Inflammatory macrophage treated with lipopolysaccharide for 1 hour (primary cell): ENCODE measurements around the gene NKAIN1.
"Not testable (repeated sequence)": the region's sequence is repeated elsewhere in the genome, so short reads cannot be mapped to it uniquely, and the experiment has no call there.

Experiments
- DNase-seq, 2 donors: peaks; one replicate each; pipeline ENCODE4 v3.0.0-alpha.2; 2020 to 2022

The NKAIN1 gene

DNA sequence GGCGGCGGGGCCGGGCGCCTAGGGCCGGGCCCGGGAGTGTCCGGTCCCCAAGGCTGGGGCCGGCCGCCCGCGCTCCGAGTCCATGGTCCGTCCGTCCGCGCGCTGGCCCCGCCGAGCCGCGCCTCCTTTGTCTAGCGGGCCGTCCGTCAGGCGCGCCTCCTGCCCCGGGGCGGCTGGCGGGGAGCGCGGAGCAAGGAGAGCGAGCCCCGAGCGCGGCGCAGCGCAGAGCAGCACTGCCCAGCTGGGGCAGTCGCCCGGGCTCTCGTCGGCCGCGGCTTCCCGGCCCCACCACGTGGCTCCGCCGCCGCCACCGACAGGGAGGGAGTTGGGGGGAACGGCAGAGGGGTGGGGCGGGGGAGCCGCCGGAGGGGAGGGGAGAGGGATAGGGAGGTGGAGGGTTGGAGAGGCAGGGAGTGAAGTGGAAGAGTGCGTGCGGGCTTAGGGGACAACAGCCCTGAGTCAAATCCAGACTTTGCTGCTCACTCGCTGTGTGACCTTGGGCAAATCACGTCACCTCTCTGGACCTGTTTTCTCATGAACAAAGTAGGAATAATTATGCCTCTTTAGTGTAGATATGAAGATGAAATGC, at the start of gene NKAIN1:
NKAIN1 (minus strand) TSS at position 235 of the 589 bp plus-strand sequence. CDS start 340 bp downstream, outside the sequence.
- DNase-seq = no peak

DNA sequence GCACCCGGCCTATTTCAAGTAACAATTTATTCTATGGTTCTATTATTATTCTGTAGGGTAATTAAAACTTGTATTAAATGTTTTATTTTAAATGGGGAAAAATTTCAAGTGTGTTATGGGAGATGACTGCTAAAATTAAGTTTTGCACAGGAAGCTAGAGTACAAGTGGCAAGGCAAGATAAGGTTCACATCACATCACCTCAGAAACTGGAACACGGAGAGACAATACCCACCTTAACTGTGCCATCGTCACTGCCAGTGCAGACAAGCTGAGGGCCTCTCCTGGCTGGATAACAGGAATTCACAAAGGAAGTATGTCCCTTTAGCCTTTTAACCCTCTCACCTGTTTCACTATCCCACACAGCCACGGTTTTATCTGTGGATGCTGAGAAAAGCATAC, 49.3 kb upstream of the NKAIN1 start:
- no peak for DNase-seq

DNA sequence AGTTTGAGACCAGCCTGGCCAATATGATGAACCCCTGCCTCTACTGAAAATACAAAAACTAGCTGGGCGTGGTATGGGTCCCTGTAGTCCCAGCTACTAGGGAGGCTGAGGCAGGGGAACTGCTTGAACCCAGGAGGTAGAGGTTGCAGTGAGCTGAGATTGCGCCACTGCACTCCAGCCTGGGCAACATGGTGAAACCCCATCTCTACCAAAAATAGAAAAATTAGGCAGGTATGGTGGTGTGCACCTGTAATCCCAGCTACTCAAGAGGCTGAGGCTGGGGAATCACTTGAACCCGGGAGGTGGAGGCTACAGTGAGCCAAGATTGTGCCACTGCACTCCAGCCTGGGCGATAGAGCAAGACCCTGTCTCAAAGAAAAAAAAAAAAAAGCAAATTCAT, 48.1 kb upstream of the NKAIN1 start:
- not testable (repeated sequence) for DNase-seq

DNA sequence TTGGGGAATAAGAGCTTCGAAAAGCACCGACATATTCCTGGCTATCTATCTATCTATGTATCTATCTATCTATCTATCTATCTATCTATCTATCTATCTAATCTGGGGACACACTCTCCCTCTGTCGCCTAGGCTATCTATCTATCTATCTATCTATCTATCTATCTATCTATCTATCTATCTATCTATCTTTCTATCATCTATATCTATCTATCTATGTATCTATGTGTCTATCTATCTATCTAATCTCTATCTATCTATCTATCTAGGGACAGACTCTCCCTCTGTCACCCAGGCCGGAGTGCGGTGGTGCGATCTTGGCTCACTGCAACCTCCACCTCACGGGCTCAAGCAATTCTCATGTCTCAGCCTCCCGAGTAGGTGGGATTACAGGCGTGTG, 42.7 kb upstream of the NKAIN1 start:
- not testable (repeated sequence) for DNase-seq

DNA sequence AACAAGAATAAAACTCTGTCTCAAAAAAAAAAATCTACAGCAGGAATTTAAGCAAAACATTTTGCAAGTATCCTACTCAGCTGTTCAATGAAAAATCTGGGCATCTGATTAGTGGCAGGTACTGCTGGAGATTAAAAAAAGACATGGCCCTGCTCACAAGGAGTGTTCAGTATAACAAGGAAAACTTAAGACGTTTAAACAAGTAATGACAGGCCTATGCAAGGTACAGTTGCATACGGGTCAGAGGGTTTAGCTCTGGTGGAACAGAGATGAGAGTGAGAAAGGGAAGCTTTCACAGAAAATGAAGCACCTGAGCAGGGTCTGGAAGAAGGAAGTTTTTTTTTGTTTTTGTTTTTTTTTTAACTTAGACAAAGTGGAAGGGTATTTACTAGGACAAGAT, 33.9 kb upstream of the NKAIN1 start:
- no peak for DNase-seq

DNA sequence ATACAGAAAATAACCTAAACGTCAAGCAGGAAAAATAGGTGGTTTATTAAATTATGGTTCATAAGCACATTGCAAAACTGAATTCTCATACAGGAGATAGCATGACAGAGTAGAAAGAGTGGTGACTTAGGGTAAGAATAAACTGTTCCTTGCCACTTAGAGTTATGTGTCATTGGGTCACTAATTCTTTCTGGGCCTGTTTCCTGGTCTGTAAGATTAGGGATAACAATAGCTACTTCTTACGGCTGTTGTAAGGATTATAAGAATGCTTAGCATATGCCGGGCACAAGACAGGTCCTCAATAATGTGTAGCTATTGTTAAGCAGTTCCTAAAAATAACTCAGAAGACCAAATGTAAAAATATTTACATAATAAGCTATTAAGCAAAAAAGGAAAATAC, 32.7 kb upstream of the NKAIN1 start:
- no peak for DNase-seq

DNA sequence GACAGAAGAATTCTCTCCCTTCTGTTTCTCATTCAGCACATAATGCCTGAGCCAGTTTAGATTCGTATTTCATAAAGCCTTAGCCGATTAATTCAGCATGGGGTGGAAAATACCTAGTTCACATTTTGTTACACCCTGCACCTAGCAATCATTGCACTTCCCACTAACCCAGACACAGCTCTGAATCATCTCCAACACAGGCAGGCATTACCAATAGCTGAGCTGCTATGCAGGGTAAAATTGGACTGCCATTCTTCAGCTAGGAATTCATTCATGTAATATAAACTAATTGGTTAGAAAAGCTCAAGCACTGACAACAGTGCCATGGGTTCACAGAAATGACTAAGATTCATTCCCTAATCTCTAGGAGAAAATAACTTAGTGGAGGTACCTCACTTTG, 26.9 kb upstream of the NKAIN1 start:
- DNase-seq = no peak

DNA sequence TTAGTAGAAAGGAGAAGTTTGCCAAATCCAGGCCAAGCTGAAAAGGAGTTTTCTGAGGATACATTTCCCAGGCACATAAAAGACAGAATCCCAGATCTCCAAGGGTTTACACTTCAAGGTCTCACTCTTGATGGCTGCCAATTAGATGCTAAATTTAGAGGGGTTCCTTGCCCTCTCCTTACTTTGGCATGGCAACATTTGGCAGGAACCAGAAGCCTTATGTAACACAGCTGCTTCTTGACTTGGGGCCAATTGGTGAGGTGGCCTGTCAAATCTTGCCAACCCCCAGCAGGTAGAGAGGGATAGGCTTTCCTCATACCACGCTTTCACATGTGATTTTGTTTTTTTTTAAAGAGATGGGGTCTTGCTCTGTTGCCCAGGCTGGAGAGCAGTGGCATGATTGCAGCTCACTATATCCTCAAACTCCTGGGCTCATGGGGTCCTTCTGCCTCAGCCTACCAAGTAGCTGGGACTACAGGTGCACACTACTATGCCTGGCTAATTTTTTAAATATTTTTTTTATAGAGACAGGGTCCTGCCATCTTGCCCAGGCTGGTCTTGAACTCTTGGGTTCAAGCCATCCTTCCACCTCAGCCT, 25.2 kb upstream of the NKAIN1 start:
- no peak for DNase-seq

DNA sequence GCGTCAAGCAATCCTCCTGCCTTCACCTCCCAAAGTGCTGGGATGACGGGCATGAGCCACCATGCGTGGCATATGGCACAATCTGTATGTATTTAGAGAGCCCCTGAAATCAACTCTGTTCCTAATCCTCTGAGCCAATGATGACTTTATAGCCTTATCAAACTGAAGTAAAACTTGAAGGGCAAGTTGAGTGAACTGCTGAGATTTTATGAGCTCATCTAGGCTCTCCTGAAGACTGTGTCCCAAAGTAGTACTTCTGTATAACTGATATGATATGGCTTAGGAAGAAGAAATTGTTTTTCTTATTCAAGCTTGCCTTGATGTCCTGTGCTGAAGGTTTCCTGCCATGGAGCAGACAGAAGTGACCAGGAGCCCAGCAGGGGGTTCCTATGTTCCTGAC, 23.7 kb upstream of the NKAIN1 start:
- no peak for DNase-seq

DNA sequence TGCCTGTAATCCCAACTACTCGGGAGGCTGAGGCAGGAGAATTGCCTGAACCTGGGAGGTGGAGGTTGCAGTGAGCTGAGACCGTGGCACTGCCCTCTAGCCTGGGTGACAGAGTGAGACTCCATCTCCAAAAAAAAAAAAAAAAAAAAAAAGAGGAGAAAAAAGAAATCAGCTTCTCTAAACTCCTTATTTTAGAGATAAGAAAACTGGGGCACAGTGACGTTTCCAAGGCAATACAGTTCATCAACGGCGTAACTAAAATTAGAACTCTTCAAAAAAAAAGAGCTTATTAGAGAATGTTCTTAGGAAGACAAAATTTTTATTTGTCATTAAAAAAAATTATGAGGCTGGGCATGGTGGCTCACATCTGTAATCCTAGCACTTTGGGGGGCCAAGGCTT, 22.7 kb upstream of the NKAIN1 start:
- DNase-seq = not testable (repeated sequence)

DNA sequence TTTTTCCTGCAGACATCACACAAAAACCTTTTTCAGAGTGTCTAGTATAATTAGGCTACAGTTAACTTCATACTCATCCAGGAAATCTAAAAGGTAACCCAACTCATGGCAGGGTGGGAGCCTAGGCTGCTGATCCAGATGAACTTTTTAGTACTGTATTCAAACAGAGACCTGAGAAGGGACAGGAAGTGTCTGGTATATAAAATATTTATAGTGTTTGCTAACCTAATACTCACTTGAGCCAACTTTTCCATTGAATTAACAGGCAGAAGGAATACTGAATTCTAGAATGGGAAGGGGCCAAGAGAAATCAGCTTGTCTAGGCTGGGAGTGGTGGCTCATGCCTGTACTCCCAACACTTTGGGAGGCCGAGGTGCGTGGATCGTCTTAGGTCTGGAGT, 22.2 kb upstream of the NKAIN1 start:
- no peak for DNase-seq

DNA sequence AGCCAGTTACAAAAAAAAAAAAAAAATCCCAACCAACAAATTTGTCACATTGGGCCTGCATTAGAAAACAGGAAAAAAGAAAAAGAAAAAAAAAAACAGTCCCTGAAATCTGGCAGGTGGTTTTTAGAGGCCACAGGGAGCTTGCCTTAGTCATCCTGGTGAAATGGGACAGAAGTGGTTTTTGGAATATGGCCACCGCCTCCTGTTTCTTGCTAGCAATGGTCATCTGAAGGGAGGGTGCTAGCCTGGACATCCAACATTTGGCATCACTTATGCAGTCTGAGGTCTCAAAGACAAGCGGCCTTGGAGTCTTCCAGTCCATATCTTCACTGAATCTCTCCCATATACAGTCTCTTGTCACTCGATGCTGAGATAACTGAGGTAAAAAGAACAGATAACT, 20.1 kb upstream of the NKAIN1 start:
- DNase-seq = no peak

DNA sequence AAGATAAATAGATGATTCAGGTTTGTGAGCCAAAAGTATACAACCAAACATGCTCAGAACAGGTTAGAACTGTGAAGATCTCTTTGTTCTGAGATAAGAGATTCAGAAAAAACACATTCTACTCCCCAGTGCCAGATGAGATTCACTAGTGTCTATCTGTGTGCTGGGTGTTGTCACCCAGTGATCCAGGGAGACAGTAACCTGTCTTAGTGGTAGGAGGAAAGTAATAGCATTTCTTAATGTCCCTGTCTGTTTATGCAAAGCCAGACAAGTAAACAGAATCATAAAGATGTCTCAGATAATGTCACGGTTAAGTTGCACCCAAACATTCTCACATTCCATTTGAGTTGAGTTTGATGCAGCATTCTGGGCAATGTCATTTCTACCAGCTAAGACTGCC, 18.9 kb upstream of the NKAIN1 start:
- DNase-seq = no peak

DNA sequence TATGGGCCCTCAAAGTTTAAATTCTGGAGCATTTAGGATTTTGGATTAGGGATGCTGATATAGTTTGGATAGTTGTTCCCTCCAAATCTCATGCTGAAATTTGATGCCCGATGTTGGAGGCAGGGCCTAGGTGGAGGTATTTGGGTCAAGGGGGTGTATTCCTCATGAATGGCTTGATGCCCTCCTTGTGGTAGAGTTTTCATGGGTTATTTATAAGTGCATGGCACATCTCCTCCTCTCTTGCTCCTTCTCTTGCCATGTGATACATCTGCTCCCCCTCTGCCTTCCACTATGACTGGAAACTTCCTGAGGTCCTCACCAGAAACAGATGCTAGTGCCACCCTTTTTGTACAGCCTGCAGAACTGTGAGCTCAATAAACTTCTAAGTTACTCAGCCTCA, 17.5 kb upstream of the NKAIN1 start:
- no peak for DNase-seq

DNA sequence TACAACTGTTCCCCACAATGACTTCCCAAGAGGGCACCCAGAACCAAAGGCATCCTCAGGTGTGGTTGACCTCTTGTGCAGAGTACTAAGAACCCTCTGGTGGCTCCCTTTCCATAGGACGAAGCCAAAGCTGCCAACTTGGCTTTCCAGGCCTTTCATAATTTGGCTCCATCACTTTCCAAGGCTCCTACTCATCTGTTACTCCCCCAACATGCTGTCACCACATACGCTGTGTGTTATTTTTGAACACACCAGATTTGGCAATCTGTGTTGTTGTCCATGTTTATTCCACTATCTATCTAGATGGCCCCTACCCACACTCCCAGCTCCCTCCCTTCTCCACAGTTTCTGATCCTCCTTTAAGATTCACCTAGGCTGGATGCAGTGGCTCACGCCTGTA, 10.2 kb upstream of the NKAIN1 start:
- no peak for DNase-seq

DNA sequence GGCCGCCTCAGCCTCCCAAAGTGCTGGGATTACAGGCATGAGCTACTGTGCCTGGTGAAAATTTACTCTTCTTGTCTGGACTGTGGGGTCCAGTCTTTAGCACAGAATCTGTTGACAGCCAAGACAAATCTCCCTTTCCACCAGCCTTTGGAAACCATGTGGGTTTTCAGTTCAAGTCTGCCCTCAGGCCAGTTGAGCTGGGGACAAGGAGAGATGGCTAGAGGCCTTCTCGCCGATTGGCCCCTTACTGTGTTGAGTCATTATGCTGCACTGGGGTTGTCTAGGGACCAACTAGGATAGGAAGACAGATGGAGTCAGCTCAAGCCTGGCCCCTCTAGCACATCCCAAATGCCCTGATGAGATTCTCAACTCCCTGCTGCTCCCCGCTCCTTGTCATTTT, 8.6 kb upstream of the NKAIN1 start:
- no peak for DNase-seq

DNA sequence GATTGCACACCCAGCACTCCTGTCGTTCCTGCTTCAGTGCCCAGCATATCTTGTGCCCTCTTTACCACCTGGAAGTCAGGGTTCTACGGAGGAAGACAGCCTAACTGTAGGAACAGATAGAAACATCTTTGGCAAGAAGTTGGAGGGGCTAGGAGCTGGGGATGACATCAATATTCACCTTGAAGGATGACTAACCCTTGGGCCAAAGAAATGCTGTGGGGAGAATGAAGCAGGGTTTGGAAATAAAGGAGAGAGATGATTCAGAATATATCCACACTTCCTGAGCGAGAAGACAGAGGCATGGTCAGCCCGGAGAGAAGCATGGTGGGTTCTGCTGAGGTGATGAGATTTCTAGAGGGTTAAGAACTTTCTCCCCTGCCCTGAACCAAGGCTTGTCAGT, 4.6 kb upstream of the NKAIN1 start:
- no peak for DNase-seq

DNA sequence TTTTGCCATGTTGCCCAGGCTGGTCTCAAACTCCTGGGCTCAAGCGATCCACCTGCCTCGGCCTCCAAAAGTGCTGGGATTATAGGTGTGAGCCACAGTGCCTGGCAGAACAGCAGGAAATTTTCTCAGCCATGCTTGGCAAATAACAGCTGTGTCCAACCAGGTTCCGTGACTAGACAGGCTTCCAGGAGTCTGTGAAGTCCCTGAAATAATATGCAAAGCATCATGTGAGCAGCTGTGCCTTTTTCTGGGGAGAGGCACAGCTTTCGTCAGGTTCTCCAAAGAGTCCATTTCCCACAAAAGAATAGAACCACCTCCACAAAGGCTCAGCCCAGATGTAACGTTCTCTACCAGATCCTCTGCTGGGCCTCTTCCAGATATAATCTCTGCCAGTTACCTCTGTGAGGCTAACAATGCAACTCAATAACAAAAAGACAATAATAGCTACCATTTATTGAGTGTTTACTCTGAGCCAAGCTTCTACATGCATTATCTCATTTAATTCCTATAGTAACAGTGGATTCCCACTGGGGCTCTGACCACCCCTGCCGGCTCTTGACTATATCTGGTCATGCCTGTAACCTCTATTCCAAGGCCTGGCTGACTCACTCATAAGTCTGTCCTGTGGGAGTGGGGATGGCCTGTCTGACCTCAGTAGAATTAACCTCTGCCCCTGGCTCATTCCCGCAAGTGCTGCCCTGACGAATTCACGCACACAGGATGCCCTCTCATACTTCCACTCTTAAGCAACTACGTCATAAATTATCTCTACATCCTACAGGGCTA, 4.0 kb upstream of the NKAIN1 start:
- no peak for DNase-seq

DNA sequence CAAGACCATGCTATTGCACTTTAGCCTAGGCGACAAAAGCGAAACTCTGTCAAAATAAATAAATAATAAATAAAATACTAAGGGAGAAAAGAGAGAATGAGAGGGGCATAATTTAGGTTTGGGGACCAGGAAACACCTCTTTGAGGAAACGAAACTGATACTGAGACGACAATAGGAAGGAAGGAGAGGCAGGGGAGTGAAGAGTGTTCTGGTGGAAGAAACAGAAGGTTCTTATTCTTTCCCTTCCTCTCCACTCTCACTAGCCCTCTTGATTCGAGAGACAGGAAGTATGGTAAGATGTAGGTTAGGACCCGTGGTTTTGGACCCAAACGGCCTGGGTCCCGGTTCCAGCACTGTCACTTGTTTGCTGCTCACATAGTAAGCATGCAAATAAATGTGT, 1.6 kb upstream of the NKAIN1 start:
- DNase-seq = peak in 1 of 2 donors; percentile 11

DNA sequence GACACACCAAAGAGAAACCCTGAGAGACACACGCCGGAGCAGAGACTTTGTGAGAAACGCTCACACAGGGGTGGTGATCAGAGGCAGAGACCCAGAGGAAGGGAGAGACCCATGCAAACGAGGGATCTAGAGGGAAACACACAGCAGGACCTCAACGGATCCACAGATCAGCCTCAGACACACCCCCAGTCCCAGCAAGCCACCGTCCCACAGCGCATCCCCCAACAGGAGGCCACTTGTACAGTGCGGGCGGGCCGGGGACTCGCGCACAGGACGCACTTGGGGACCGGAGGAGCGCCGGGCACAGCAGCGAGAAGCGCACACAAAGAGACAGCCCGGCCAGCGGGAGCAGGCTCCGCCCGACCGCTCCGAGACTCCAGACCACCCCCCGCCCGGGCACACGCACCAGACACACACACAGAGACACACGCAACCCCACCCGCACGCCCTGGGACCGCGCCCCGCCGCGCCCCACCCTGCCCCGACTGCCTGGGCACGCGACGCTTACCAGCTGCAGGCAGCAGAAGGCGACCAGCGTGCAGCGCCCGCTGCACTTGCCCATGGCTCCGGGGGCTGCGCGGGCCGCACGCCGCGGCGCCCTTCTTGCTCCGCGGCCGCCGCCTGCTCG, 587 bp downstream of the NKAIN1 start:
- DNase-seq = no peak

DNA sequence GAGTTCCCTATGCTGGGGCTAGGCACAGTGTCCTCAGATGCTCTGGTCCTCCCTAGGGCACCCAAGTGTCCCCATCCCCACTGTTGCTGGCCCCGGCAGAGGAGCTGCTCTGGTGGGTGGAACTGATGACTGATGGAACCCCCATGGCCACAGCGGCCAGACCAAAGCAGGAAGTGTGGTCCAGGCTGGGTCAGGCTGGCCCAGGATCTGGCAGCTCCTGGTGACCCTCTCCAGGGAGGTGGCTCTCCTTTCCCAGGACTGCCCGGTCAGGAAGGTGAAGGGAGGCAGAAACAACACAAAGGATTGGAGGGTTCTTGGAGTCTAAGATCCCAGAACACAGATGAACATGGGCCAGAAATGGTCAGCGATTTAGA, 1.1 kb downstream of the NKAIN1 start:
- DNase-seq = no peak

DNA sequence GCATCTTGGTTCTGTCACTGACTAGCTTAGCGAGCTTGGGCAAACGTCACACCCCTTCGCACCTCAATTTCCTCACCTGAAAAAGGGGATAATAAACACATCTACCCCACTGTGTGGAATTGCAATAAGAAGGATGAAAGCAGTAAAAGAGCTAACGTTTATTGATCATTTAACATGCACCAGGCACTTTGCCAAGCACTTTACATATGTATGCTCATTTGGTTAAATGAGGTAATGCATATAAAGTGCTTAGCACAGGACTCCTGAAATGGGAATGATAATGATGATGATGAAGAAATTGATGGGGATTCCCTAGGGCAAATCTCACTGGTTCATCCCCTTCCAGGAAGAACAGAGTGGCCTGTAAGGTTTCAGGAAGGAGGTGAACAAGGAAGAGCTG, 4.8 kb downstream of the NKAIN1 start:
- DNase-seq = no peak

DNA sequence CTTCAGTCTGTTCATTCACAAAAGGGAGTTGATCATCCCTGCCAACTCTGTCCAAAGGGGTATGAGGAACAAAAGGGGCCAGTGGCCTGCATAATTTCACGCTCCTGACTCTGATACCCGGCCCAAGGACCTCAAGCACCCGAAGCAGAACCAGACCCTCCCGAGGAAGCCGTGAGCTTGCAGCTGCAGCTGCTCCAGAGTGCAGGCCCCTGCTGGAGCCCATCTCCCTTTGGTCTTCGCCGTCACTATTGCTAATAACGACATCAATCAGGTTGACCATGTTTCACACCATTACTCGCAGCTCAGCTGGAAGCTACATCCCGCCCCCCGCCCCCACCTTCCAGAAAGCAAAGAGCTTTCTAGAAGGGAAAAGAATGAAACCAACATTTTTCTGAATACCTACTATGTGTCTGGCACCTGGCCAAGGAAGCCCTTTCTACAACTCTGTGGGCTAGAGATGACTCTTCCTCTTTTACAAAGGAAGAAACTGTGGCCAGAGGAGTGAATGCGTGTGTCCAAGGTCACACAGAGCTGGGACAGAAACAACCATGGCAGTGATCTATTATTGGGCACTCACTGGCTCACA, 5.5 kb downstream of the NKAIN1 start:
- DNase-seq = no peak

DNA sequence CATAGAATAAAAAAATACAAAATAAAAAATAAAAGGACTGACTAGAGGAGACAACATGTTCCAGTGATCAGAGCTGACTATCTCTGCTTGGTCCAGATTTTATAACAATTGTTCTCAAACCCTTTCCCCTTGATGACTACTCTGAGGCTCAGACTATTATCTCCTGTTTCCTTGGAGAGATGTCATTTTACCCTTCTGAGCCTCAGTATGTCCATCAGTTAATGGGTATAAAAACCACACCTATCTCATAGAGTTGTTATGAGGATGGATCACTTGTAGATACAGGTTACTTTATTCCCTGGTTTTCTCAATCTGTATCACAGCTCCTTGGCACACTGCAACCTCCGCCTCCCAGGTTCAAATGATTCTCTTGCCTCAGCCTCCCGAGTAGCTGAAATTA, 7.0 kb downstream of the NKAIN1 start:
- DNase-seq = no peak
